Lung microvascular endothelial cell (primary cell): ENCODE measurements around the gene RFT1. TPM values are rescaled to one million over a fixed set of nuclear protein-coding genes. Genes with fewer than 3 reads are reported as not detected.
A peak's percentile ranks its signal among the peaks of the same experiment; 100 is the strongest.

Experiments
- DNase-seq, 2 donors: peaks; one replicate each; pipeline versions ENCODE4 v3.0.0 to v3.0.0-alpha.2; 2010; ENCODE audit warnings: low read depth in 2 of 2
- total RNA-seq: library from RNA; depleted of rRNA; stranded (reverse); fragments of >200 nt; gene quantifications from 2 replicates; pipeline ENCODE4 v1.2.1, GENCODE V29; 2014

RFT1 gene
- total RNA-seq, 1 donor from 2014 or later, result 11.3 TPM

DNA sequence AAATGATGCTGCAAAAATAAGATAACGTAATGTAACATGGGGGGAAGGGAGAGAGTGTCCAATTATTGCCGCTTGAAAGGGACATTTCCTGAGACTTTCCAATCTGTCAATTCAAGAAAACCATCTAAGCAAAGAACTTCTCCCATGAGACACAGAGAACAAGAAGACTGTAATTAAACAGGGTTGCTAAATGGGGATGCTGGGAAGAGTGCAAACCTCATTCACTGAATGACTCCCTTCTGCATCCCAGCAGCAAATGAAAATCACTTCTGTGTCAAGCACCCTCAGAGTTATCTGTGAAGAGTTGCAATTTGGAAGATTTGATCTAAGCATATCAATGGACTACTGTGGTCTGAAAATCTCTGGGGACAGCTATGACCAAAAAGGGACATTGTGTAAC, 3.6 kb downstream of the RFT1 start:
- no peak for DNase-seq

DNA sequence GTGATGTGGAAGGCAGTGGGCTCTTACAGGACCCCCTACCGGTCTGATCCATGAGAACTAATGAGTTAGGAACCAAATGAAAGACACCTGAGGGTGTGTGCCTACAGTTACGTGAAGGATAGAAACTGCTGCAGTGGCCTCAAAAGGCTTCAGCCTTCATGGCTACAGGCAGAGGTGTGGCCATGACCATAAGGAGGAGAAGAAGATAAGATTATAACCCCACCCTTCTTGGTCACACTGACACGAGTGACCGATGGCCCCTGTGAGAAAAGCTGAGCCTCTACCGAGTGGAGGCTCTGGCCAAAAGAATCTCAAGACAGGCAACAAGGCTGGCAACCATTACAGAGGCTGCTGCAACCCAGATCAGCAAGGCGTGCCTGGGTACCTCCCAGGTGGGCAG, 6.3 kb downstream of the RFT1 start:
- no peak for DNase-seq

DNA sequence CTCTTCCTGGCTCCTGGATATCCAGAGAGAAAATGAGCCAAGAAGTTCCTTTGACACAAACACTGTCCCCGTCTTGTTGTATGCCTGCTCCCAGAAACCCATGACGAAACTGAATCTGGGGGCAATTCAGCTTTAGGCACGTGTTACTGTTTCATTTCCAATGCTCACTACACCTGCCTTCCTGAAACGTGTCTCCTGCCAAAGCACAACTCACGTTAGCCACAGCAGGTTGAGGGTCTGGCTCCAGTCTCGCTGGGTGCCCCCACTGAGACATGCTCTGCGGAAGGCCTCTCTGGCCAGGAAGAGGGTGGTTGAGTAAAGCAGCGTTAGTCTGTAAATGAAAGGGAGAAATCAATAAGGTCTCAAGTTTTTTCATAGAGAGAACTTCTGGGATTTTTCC, 6.7 kb downstream of the RFT1 start:
- DNase-seq, result no peak

DNA sequence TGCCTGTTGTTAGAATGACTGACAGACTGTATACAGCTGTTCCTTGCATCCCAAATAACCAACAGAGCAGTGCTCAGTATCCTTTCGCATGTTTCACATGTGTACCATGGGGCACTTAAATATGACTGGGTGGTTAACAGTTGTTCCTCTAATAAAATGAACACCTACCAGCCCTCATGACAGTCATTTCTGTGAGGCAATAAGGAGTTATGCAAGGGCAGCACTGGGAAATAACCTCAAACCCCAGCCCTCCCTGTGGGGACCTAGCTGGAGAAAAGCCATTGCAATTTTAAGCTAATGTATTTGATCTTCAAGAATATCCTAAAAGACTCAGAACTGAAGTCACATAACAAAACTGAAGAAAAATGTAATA, 7.3 kb downstream of the RFT1 start:
- no peak for DNase-seq

DNA sequence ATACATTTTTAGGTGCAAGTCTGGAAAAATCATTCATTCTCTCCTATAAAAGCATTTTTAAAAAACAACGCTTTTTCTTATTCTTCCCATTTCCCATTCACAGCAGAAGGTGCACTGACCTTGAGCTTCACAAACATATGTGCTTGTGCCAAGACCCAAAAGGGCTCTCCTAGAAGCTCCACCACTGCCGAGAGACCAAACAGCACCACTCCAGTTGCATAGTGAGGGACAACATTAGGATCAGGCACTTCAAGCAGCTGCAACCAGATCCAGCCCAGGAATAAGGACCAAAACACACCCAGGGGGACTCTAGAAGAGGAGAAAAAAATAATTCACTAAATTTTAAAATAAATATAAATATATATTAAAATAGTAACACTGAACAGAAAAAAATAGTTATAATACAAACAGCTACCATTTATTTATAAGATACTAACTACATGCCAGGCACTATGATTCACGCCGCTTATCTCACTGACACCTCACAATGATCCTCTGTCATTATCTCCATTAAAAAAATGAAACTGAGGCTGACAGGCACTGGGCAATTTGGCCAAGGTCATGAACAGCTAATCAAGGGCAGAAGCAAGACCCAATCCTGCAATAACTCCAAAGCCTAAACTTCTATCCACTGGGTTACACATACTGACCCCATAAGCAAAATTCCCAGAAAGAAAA, 7.8 kb downstream of the RFT1 start:
- DNase-seq, result no peak

DNA sequence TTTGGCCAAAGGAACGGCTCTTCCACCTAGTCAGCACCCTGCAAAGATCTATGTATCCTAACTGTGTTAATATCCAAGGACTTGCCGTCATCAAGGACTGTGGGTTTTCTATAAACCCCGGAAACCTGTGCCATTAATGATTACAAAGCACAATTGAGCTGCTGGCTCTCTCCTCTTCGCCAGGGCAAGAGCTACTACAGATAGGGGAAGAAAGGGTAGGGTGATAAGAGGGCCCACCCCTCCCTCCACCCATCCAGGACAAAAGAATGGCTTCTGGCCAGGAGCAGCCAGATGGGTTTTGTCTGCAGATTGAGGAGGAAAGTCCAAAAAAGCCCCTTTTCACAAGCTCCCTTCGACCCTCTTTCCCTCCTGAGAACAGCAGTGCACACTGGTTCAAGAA, 9.9 kb downstream of the RFT1 start:
- DNase-seq, result no peak

DNA sequence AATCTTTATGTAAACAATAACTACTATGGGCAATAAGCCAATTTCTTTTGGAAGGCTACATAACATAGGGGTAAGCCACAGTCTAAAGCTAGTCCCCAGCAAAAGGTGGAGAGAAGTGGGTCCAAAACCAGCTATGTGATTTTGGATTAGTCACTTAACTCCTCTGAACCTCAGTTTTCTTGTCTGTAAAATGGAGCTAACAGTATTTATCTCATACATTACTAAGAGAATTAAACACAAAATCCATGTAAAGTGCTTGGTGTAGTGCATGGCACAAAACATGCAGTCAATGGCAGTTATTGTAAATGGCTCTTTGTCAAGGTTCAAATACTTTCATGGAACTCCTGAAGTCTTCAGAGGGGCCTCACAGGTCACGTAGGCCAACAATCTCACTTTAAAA, 13.3 kb downstream of the RFT1 start:
- DNase-seq, result no peak

DNA sequence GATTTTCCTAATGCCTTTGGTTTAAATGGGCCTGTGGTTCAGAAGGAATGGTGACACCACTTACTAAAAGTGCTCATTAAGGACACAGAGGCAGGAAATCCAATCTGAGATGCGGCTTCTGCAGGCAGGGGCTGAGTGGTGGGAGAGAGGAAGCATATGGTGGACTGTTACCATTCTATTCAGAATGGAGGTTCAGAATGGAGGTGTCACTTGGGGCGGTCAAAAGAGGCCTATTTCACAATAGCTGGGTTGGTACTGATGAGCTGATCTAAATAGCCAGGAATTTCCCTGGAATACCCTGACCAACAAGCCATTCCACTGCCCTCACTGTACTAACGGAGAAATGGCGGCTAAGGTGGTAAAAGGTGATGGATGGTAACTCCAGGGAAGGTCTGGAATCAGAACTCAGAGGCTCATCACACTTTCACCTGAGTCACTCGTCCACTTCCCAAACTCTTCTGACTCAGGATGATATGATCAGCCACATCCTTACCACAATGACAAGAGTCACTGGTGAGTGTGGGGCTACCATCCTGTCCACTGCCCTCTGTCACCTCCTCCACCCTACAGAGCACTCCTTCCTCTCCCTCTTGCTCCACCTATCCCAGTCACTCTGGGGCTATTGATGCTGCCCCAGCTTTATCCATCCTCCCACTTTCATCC, 15.7 kb downstream of the RFT1 start:
- DNase-seq, result peak in 1 of 2 donors; percentile 21

DNA sequence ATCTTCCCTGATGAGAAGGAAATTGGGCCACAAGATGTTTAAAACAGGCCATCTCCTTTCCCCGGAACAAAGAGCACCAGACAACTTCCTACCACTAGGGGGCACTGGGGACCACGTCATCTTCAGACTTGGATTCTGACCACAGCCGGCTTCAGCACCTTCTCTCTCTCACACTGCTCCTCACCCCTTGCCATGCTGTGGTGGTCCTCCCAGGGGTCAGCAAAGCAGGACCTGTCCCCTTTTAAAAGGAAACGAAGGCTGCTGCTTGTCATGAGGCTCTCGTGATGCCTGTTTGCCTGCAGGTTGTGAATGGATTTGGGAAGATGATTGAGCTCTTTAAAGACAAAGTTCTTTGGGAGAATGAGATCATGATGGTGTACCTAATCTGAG, 16.2 kb downstream of the RFT1 start:
- peak; percentile 80 to 81 for DNase-seq

DNA sequence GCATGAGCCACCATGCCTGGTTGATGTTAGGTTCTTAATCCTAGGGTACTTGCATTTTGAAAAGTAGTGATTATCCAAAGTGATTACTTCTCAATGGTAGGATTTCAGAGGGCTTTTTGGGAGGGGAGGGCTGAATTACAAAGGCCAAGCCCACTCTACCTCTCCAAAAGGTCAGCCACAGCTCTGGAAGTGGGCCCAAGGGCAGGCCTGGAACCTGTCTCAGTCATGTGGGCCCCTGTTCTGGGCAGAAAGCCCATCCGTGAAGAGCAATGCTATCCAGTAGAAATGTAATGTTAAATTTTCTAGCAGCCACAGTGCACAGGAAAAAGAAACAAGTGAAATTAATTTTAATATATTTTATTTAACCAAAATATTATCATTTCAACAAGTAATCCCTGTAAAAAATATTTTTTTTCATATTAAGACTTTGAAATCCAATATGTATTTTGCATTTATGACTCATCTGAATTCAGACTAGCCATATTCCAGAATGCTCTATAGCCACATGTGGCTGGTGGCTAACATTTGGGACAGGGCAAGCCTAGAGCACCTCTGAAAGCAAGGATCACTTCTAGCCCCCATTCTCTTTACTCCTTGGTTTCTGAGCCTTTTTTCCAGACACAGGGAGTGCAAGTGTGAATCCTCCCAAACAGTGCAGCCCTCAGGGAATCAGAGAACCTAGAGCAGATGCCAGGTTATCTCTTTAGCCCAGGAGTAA, 16.8 kb downstream of the RFT1 start:
- DNase-seq, result no peak

DNA sequence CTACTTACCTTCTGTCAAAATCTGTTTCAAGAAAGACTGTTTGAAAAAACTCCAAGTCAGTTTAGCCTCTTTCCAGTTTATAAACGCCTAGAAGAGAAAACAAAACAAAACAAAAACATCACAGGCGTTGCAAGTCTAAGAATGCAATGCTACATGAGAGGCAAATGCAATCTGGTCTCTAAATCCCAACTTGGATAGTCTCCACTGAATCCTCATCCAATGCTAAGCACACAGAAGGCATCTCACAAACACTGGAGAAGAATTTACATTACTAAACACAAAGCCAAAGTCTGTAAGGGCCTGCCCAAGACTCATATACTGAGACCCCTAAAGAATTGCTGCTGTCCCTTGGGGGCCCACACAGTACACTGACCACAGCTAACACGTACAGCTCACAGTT, 18.4 kb downstream of the RFT1 start:
- no peak for DNase-seq

DNA sequence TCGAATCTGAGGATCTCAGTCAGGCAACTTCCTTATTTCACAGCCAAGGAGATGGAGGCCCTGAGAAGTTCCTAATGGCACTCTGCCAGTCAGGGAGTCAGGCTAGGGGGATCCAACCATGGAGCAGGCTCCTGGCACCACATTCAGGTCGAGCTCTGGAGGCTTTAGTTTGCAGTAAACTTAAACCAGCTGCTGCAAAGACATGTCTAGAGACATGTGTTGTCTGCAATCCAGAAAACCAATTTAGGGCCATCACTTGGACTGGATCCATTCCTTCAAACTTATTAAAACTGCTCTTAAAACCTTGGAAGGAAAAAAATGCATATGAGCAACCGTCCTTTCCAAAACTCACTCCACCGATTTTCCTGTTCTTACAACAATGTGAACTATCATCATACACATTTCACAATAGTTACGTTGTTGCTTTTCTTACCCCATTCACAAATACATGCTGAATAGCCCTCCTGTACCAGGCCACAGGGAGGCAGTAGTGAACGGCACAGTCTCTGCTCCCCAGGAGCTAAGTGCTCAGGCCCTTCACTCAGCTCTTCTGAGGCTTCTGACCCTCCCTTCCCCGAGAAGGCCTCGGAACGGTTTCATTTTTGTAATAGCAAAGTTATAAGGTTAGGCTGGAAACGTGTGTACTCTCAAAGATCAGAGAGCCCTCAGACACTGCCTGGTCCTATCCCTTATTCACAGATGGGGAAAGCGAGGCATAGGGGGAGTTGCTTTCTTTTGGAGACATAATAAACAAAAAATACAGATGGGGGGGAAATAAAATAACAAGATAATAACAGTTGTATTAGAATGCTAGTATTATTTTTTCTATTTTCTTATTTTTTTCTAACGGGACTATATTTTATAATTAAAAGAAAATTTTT, 20.1 kb downstream of the RFT1 start:
- DNase-seq, result peak; percentile 22 to 47

DNA sequence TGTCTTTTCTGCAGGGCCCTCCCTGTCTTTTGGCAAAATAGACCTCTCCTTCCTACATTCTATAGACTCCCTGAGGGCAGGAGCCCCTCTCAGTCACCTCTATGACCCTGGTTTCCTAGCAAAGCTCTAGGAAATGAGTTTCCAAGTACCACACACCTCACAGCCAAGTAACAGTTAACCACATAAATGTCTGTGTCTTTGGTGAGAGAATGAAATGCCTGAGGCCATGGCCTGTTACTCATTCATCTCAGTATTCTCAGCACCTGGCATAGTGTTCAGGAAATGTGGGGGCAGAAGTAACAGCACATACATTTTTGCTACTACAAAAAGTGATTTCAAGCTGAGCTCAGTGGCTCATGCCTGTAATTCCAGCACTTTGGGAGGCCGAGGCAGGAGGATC, 21.0 kb downstream of the RFT1 start:
- DNase-seq, result peak in 1 of 2 donors; percentile 43

DNA sequence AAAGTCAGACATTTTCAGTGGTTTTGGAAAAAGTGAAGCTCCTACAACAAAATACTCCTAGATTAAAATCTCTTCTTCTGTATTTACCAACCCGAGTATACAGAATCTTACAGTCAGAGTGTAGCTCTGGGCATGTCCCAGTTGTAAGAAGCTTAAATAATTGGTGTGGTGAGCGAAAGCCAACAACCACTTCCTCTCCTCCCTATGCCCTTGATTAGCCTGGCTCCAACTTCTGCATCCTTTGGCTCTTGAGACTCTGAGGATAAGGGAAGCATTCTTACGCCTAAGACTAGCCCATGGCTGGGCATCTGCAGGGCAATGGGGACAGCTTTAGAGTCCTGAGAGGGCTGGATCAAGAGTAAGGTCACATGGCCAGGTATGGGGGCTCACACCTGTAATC, 25.5 kb downstream of the RFT1 start:
- peak in 1 of 2 donors; percentile 7 for DNase-seq

DNA sequence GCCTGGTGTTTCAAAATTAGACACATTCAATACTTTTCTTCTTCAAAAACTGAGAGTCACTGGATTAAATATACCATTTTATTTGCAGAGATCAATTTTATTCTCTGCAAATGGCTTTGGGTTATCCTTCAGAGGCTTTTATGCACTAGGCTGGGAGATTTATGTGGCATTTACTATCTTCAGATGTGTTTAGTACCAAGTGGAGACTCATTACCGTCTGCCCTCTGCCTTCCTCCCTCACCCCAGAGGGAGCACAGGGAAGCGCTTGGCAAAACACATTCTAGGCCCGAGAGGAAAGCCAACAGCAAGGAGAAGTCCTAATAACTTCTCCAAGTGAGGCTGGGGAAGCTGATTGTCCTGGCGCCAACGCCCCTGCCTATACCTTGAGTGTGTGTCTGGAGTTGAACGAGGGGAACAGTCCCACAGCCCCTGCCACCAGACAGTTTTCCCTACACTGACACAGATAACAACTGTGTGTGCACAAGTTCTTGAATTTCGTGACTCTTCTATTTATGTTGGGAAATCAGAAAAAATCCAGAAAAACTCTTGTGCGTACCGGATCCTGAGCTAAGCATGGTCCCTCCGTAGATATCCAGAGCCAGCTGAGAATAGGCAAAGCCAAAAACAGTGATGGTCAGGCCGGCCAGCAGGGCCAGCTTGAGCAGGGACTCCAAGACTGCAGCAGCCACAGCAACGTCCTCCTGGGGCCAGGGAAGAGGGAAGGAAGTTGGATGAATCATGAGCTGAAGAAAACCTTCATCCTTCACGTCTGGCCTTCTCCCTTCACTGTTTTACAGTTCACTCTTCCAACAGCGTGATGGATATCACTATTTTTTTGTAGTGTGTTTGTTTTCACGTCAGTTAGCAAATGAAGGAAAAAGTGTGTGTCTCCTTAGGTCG, 26.6 kb downstream of the RFT1 start:
- DNase-seq, result peak in 1 of 2 donors; percentile 73

DNA sequence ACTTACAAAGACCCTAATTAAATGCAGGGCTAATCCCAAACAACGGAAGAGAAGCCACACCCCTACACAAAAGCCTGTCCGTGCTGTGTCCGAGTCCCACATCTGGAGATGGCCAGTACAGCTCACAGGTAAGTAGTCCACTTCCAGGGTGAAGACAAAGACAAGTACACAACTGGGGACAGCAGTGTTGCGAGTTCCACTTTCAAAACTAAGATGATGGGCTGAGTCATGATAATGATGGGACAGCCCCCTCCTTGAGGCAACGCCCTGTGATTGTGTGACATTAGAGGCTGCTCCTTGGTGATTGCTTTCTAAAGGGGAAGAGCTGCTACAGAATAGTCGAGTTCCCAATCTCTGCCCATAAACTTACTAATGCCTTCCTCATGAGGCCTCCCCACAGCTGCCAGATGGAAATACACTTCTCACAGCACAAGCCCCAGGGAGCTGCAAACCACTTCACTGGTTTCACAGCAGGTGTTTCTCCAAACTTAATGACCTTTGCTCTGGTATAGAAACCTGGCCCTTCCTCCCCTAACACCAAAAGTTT, 27.6 kb downstream of the RFT1 start:
- no peak for DNase-seq

DNA sequence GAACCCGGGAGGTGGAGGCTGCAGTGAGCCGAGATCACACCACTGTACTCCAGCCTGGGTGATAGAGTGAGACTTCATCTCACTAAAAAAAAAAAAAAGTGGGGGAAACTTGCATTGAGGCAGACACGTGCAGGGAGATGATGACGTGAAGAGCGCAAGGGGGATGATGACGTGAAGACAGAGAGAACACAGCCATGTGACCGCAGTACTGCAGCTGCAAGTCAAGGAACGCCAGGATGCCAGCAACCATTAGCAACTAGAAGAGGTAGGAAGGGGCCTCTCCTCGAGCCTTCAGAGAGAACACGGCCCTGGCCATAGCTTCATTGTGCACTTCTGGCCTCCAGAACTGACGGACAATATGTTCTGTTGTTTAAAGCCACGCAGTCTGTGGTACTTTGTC, 28.3 kb downstream of the RFT1 start:
- DNase-seq, result no peak

DNA sequence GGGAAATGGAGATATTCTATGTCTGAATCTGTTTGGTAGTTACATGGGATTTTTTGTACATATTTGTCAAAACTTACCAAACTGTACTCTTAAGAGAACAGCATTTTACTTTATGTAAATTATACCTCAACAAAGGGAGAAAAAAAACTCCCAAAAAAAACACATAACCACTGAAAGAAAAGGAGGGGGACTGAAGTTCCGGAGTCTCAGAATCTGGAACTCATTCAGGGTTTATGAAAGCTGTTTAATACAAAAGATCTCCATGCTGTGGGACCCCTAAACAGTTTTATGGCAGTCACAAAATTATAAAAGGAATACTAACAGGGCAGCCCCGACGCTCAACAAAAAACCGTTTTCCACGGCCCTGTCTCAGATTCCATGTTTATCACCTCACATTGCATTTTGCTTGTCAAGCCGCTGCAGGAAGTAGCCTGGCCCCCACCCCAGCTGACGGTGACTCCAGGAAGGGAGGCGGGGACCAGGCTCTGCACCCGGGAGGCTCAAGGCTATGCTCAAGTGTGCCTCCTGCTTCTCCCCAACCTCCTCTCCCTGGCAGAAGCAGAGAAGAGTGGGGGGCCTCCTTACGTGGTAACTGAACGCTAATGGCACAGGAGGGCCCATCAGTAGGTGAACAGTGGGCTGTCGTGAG, 29.3 kb downstream of the RFT1 start:
- no peak for DNase-seq

DNA sequence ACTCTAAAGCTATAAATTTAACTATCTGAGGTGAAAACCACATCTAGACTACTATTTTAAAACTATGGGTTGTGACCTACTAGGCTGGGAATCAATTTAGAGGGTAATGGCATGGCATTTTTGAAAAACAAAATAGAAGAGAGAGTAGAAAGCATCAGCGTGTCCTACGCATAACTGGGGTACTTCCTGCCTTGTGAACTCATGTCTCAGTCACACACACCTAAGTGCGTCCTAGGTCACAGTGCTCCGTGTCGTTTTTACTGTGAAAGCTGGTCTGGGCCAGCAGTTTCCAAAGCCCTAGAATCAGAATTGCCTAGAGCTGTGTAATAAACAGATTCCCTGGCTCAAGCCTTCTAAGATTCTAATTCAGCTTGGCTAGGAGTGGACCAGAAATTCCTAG, 32.3 kb downstream of the RFT1 start:
- DNase-seq, result no peak

DNA sequence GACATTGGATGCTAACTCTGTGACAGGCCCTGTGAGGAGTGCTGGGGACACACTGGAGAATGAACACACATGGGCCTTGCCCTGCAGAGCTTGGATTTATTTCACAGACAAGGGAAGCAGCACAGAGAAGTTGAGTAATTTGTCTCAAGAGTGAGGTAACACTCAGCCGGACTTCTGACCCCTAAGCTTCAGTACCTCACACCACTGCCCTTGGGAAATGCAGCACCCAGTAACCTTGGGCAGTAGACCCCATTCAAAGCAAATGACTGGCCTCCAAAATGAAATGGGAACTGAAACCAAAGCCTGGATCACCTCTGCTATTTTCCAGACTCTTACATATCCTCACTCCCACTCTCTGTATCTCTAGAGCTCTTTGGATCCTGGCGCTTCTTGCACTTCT, 37.3 kb downstream of the RFT1 start:
- no peak for DNase-seq
